Lung microvascular endothelial cell (primary cell): Measurements from ENCODE around the gene HS3ST4. TPM values are rescaled to one million over a fixed set of nuclear protein-coding genes. Genes with fewer than 3 reads are reported as not detected.

Experiments
- DNase-seq, 2 donors: peaks; one replicate each; pipeline versions ENCODE4 v3.0.0 to v3.0.0-alpha.2; 2010; ENCODE audit warnings: low read depth in 2 of 2
- total RNA-seq: library from RNA; depleted of rRNA; stranded (reverse); fragments of >200 nt; gene quantifications from 2 replicates; pipeline ENCODE4 v1.2.1, GENCODE V29; 2014

The HS3ST4 gene
- total RNA-seq, 1 donor from 2014 or later = not detected

GRCh38 chr16:26186091-26186615, 494.4 kb downstream of the HS3ST4 start:
- DNase-seq = no peak
